Raji (cell line): ENCODE data around the gene IMMP2L.

Experiments
- POLR2A ChIP-seq: IDR thresholded peaks from 2 replicates; pipeline ENCODE4 v1.6.1; 2011; ENCODE audit warnings: low read depth, low read length, control low read depth; ENCODE audit not compliant: insufficient read depth

The IMMP2L gene

GRCh38 chr7:111290419-111290818 is 271.9 kb downstream of the IMMP2L start:
- TF ChIP-seq POLR2A = no peak

GRCh38 chr7:111282626-111283025 is 279.7 kb downstream of the IMMP2L start:
- no peak for TF ChIP-seq POLR2A

GRCh38 chr7:111274857-111275256 is 287.4 kb downstream of the IMMP2L start:
- TF ChIP-seq POLR2A = no peak

- TF ChIP-seq POLR2A = no peak
These were observed 290.2 kb downstream of the IMMP2L start for GRCh38 chr7:111272092-111272491.

GRCh38 chr7:111268941-111269340 is 293.4 kb downstream of the IMMP2L start:
- no peak for TF ChIP-seq POLR2A

- no peak for TF ChIP-seq POLR2A
These were observed 295.7 kb downstream of the IMMP2L start for GRCh38 chr7:111266613-111267012.

- no peak for TF ChIP-seq POLR2A
These were observed 296.9 kb downstream of the IMMP2L start for GRCh38 chr7:111265394-111265793.

- no peak for TF ChIP-seq POLR2A
These were observed 297.3 kb downstream of the IMMP2L start for GRCh38 chr7:111264981-111265380.

- TF ChIP-seq POLR2A = no peak
These were observed 298.0 kb downstream of the IMMP2L start for GRCh38 chr7:111264111-111264868.

- no peak for TF ChIP-seq POLR2A
These were observed 299.8 kb downstream of the IMMP2L start for GRCh38 chr7:111262293-111263116.

- TF ChIP-seq POLR2A = no peak
These were observed 300.8 kb downstream of the IMMP2L start for GRCh38 chr7:111261496-111261895.

GRCh38 chr7:111259991-111260390 is 302.3 kb downstream of the IMMP2L start:
- TF ChIP-seq POLR2A = no peak

- no peak for TF ChIP-seq POLR2A
These were observed 305.9 kb downstream of the IMMP2L start for GRCh38 chr7:111256391-111256790.

GRCh38 chr7:111255576-111255975 is 306.7 kb downstream of the IMMP2L start:
- TF ChIP-seq POLR2A = no peak

- no peak for TF ChIP-seq POLR2A
These were observed 320.0 kb downstream of the IMMP2L start for GRCh38 chr7:111242141-111242755.

- no peak for TF ChIP-seq POLR2A
These were observed 321.9 kb downstream of the IMMP2L start for GRCh38 chr7:111240371-111240770.
